HepG2 (cell line): Measurements from ENCODE around the gene SCO1. TPM values are rescaled to one million over a fixed set of nuclear protein-coding genes. Genes with fewer than 3 reads are reported as not detected.

ENCODE experiments used
- BRD4 ChIP-seq: sonication (generic); formaldehyde crosslinking; IDR thresholded peaks from 2 replicates; pipeline ENCODE4 v1.4.0; 2020; ENCODE audit warnings: missing genetic modification reagents
- GABPB1 ChIP-seq: IDR thresholded peaks from 2 replicates; pipeline ENCODE4 v1.6.1; 2016; ENCODE audit warnings: mild to moderate bottlenecking, missing genetic modification reagents, moderate library complexity, missing compliant biosample characterization
- GFI1 ChIP-seq: sonication (generic); formaldehyde crosslinking; IDR thresholded peaks from 2 replicates; pipeline ENCODE4 v1.5.0; 2020; ENCODE audit warnings: missing genetic modification reagents, mild to moderate bottlenecking, borderline replicate concordance
- GLI4 ChIP-seq: sonication (generic); formaldehyde crosslinking; IDR thresholded peaks from 2 replicates; pipeline ENCODE4 v1.5.1; 2020; ENCODE audit warnings: missing genetic modification reagents, mild to moderate bottlenecking, moderate library complexity, borderline replicate concordance
- HDAC6 ChIP-seq: fragments of 200-600 bp; sonication (generic); IDR thresholded peaks from 2 replicates; pipeline ENCODE4 v1.7.0; 2017; ENCODE audit warnings: mild to moderate bottlenecking, antibody characterized with exemption, low read length, low read depth
- HES4 ChIP-seq: sonication (generic); formaldehyde crosslinking; IDR thresholded peaks from 2 replicates; pipeline ENCODE4 v1.9.0; 2021; ENCODE audit warnings: mild to moderate bottlenecking, missing genetic modification reagents, borderline replicate concordance
- IKZF4 ChIP-seq: sonication (generic); formaldehyde crosslinking; IDR thresholded peaks from 2 replicates; pipeline ENCODE4 v1.5.1; 2020; ENCODE audit warnings: borderline replicate concordance, mild to moderate bottlenecking, low read depth, missing genetic modification reagents; ENCODE audit errors: not compliant biosample characterization
- MTA1 ChIP-seq: sonication (generic); formaldehyde crosslinking; IDR thresholded peaks from 2 replicates; pipeline ENCODE4 v1.4.0; 2020; ENCODE audit warnings: missing genetic modification reagents, mild to moderate bottlenecking, borderline replicate concordance
- NR2F6 ChIP-seq, 2 experiments: IDR thresholded peaks; 2 replicates each; pipeline ENCODE4 v1.6.1; 2016; ENCODE audit warnings: antibody characterized with exemption in 1 of 2, mild to moderate bottlenecking in 1 of 2
- SUZ12 ChIP-seq: fragments of 150-350 bp; IDR thresholded peaks from 2 replicates; pipeline ENCODE4 v1.6.1; 2014; ENCODE audit warnings: low read depth, low read length
- TBX2 ChIP-seq: sonication (generic); formaldehyde crosslinking; IDR thresholded peaks from 2 replicates; pipeline ENCODE4 v1.5.0; 2020; ENCODE audit warnings: missing genetic modification reagents, mild to moderate bottlenecking, borderline replicate concordance
- TCF12 ChIP-seq, 2 experiments: fragments of 450-650 bp in 1 of 2; sonication (generic) in 1 of 2; formaldehyde crosslinking in 1 of 2; IDR thresholded peaks; 2 replicates each; pipeline versions ENCODE4 v1.6.1 to v1.8.0; 2017 to 2022; ENCODE audit warnings: antibody characterized with exemption in 1 of 2, mild to moderate bottlenecking in 1 of 2, missing genetic modification reagents in 1 of 2, moderate library complexity in 1 of 2
- TMF1 ChIP-seq: sonication (generic); formaldehyde crosslinking; IDR thresholded peaks from 2 replicates; pipeline ENCODE4 v1.8.1; 2022; ENCODE audit warnings: low read depth, missing genetic modification reagents
- ZNF17 ChIP-seq: sonication (generic); formaldehyde crosslinking; IDR thresholded peaks from 2 replicates; pipeline ENCODE4 v1.5.0; 2020; ENCODE audit warnings: mild to moderate bottlenecking, missing genetic modification reagents
- ZNF546 ChIP-seq: sonication (generic); formaldehyde crosslinking; conservative IDR thresholded peaks from 2 replicates; pipeline ENCODE4 v1.8.1; 2023; ENCODE audit warnings: mild to moderate bottlenecking, missing genetic modification reagents
- ZNF850 ChIP-seq: sonication (generic); formaldehyde crosslinking; conservative IDR thresholded peaks from 2 replicates; pipeline ENCODE4 v1.9.0; 2021; ENCODE audit warnings: mild to moderate bottlenecking, missing genetic modification reagents
- polyA plus RNA-seq, 8 experiments: library from polyadenylated mRNA; depleted of rRNA in 3 of 8; stranded (reverse) in 7 of 8; unstranded in 1 of 8; fragments of >200 nt; fragmentation: Illumina TruSeq in 4 of 8; extraction: Trizol in 4 of 8; gene quantifications; 2 replicates each; pipeline versions ENCODE4 v1.2.1 to v1.2.3, GENCODE V29; 2011 to 2016; ENCODE audit warnings: low read depth in 4 of 8, missing spikeins in 1 of 8, mixed read lengths in 1 of 8; ENCODE audit not compliant: insufficient read depth in 1 of 8
- total RNA-seq, 5 experiments: library from RNA; depleted of rRNA; stranded (reverse); fragments of >200 nt; fragmentation: Illumina TruSeq; extraction: Trizol; gene quantifications; 2 replicates each; pipeline ENCODE4 v1.2.3, GENCODE V29; 2016; ENCODE audit warnings: low read depth in 1 of 5
- TF ChIP-seq, protein P1 (sequence below): IDR thresholded peaks from 2 replicates; pipeline ENCODE4 v1.4.0; 2020; ENCODE audit warnings: mild to moderate bottlenecking, missing genetic modification reagents
- TF ChIP-seq, protein P2 (sequence below): IDR thresholded peaks from 2 replicates; pipeline ENCODE4 v1.6.1; 2016; ENCODE audit warnings: low read depth, borderline replicate concordance
- TF ChIP-seq, protein P3 (sequence below): sonication (generic); formaldehyde crosslinking; IDR thresholded peaks from 2 replicates; pipeline ENCODE4 v1.5.1; 2020; ENCODE audit warnings: missing genetic modification reagents, mild to moderate bottlenecking, borderline replicate concordance
- TF ChIP-seq, protein P4 (sequence below): sonication (generic); formaldehyde crosslinking; IDR thresholded peaks from 2 replicates; pipeline ENCODE4 v1.5.0; 2020; ENCODE audit warnings: missing genetic modification reagents, mild to moderate bottlenecking, borderline replicate concordance
- TF ChIP-seq, protein P5 (sequence below): sonication (generic); formaldehyde crosslinking; IDR thresholded peaks from 2 replicates; pipeline ENCODE4 v1.8.0; 2023; ENCODE audit warnings: mild to moderate bottlenecking, missing genetic modification reagents

SCO1 gene
- total and polyA plus RNA-seq, 2 of the 13 experiments (the other 11 are each of a cell fraction or from before 2014, with no cell fraction given) = 11.4 to 50.3 TPM

DNA sequence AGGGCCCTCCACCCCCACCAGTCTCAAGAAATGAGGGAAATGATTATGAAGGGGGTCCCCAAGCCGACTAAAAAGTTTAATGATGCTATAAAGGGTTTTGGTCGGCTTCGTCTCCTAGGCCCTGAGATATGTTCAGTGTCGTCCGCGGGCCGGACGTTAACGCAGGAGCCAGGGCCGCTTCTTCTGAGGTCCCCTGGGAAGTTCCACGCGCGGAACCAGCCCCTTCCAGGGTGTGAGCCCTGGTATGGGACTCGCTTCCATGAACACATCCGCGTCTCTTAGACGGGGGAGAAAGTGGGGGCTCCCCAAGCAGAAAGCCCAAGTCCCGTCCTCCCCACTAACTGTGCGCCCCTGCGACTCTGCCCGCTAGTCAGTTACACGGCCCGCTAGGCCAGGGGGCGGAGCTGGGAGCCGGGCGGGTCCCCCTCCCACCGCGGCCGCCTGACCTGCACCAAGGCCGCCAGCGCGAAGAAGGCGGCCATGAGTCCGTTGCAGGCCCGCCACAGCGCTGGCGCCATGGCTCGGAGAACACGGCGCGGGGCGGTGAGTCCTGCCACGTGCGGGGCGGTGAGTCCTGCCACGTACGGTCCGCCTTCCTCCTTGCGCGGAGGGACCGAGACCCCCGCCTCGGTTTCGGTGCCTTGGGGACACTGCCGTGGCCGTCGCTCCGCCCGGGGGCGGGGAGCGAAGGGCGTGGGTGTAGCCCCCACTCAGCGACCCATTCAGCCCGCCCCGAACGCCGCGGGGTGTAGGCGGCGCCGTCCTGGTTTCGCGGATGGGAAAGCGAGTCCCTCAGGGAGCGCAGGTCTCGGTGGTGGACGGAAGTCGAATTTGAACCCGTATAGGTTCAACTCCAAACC is 32.2 kb upstream of the SCO1 start, which contains the start of gene TMEM220 (continued):
- TF ChIP-seq GLI4 (CRISPR knock-in tag) = 0 out of 2 replicates have a peak, but pooled peaks have one; percentile 60
- TF ChIP-seq SUZ12 = no peak
- TF ChIP-seq TBX2 (CRISPR knock-in tag) = peak; percentile 46; the same call in 1 of the 2 replicates
- TF ChIP-seq GFI1 (CRISPR knock-in tag) = peak; percentile 64; the same call in 1 of the 2 replicates
- TF ChIP-seq, protein P1, sequence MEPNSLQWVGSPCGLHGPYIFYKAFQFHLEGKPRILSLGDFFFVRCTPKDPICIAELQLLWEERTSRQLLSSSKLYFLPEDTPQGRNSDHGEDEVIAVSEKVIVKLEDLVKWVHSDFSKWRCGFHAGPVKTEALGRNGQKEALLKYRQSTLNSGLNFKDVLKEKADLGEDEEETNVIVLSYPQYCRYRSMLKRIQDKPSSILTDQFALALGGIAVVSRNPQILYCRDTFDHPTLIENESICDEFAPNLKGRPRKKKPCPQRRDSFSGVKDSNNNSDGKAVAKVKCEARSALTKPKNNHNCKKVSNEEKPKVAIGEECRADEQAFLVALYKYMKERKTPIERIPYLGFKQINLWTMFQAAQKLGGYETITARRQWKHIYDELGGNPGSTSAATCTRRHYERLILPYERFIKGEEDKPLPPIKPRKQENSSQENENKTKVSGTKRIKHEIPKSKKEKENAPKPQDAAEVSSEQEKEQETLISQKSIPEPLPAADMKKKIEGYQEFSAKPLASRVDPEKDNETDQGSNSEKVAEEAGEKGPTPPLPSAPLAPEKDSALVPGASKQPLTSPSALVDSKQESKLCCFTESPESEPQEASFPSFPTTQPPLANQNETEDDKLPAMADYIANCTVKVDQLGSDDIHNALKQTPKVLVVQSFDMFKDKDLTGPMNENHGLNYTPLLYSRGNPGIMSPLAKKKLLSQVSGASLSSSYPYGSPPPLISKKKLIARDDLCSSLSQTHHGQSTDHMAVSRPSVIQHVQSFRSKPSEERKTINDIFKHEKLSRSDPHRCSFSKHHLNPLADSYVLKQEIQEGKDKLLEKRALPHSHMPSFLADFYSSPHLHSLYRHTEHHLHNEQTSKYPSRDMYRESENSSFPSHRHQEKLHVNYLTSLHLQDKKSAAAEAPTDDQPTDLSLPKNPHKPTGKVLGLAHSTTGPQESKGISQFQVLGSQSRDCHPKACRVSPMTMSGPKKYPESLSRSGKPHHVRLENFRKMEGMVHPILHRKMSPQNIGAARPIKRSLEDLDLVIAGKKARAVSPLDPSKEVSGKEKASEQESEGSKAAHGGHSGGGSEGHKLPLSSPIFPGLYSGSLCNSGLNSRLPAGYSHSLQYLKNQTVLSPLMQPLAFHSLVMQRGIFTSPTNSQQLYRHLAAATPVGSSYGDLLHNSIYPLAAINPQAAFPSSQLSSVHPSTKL (CRISPR knock-in tag) = peak; percentile 79; the same call in 1 of the 2 replicates
- peak; percentile 83 for TF ChIP-seq GABPB1 (CRISPR knock-in tag)
- TF ChIP-seq IKZF4 (CRISPR knock-in tag) = peak; percentile 79
- TF ChIP-seq, protein P2, sequence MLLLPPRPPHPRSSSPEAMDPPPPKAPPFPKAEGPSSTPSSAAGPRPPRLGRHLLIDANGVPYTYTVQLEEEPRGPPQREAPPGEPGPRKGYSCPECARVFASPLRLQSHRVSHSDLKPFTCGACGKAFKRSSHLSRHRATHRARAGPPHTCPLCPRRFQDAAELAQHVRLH (CRISPR knock-in tag) = no peak
- TF ChIP-seq, protein P3, sequence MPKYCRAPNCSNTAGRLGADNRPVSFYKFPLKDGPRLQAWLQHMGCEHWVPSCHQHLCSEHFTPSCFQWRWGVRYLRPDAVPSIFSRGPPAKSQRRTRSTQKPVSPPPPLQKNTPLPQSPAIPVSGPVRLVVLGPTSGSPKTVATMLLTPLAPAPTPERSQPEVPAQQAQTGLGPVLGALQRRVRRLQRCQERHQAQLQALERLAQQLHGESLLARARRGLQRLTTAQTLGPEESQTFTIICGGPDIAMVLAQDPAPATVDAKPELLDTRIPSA (CRISPR knock-in tag) = no peak
- TF ChIP-seq, protein P4, sequence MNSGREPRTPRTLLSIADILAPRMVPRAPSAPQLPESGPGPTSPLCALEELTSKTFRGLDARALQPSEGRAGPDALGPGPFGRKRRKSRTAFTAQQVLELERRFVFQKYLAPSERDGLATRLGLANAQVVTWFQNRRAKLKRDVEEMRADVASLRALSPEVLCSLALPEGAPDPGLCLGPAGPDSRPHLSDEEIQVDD (CRISPR knock-in tag) = peak; percentile 78; the same call in 1 of the 2 replicates
- TF ChIP-seq ZNF17 (CRISPR knock-in tag) = no peak
- TF ChIP-seq NR2F6 (IDR thresholded peaks at IDR 0.05) = no peak
- peak; percentile 47; the same call in 1 of the 2 replicates for TF ChIP-seq NR2F6 (CRISPR knock-in tag; IDR thresholded peaks at IDR 0.05)
- peak; percentile 65; the same call in 1 of the 2 replicates for TF ChIP-seq MTA1 (CRISPR knock-in tag)
- TF ChIP-seq, protein P5, sequence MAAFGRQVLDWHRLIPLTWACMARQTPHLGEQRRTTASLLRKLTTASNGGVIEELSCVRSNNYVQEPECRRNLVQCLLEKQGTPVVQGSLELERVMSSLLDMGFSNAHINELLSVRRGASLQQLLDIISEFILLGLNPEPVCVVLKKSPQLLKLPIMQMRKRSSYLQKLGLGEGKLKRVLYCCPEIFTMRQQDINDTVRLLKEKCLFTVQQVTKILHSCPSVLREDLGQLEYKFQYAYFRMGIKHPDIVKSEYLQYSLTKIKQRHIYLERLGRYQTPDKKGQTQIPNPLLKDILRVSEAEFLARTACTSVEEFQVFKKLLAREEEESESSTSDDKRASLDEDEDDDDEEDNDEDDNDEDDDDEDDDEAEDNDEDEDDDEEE (CRISPR knock-in tag) = peak; percentile 17; the same call in 1 of the 2 replicates
- TF ChIP-seq HDAC6 = no peak
- no peak for TF ChIP-seq TCF12 (IDR thresholded peaks at IDR 0.05)
- no peak for TF ChIP-seq TCF12 (CRISPR knock-in tag; IDR thresholded peaks at IDR 0.05)
- peak; percentile 86 for TF ChIP-seq BRD4 (CRISPR knock-in tag)
- TF ChIP-seq ZNF850 (CRISPR knock-in tag) = 0 out of 2 replicates have a peak, but pooled peaks have one; percentile 61
- no peak for TF ChIP-seq ZNF546 (CRISPR knock-in tag)
- TF ChIP-seq HES4 (CRISPR knock-in tag) = peak; percentile 89
- TF ChIP-seq TMF1 = peak; percentile 86
